HG02852 (cell line): Measurements from ENCODE around the gene CFAP92.

Experiments used
- ATAC-seq: cut with Tn5 transposase; IDR thresholded peaks from one replicate; pipeline ENCODE4 v1.9.1; 2021; ENCODE audit warnings: mild to moderate bottlenecking, moderate library complexity; ENCODE audit not compliant: unreplicated experiment

The CFAP92 gene

DNA sequence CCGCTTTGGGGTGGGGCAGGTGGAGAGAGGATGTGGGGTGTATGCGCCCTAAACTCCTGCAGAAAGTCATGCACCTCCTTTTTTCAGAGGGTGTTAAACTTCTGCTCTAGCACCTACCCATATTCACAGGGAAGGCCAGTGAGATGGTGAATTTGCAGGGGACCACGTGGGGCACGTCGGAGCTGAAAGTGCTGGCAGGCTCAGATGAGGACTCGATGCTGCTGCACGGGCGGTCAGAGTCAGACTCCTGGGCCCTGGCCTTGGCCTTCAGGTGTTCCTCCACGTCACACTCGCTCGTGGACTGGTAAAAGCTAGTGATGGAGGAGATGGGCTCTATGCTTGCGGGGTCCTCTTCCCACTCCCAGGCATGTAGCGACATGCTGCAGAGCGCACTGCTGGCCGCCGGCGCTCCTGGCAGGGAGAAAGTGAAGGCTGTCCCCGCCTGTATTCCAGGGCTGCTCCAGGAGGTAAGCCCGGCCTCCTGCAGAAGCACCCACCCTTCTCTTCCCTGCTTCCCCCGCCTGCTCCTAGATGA, 883 bp downstream of the CFAP92 start:
- ATAC-seq: no peak

DNA sequence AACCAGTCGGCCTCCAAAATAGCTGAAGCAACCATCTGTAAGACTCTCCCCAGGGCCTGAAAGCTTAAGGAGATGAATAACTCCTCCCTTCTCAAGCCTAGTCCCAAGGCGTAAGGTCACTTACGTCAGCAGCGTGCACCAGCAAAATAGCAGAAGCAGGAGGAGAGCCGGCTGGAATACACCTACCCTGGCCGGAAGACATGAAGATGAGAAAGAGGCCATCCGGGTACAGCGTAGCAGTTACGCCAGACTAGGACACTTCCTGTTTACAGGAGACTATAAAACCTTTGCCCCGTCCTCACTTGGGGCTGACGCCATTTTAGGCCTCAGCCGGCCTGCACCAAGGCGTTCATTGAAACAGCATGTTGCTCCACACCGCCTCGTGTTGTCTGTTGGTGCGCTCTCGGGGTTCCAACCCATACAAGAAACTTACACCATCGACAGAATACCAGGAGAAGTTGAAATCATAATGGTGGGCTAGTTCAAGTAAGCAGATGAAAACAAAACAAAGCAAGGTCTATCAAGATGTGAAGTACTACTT, 2.5 kb downstream of the CFAP92 start:
- ATAC-seq: no peak

DNA sequence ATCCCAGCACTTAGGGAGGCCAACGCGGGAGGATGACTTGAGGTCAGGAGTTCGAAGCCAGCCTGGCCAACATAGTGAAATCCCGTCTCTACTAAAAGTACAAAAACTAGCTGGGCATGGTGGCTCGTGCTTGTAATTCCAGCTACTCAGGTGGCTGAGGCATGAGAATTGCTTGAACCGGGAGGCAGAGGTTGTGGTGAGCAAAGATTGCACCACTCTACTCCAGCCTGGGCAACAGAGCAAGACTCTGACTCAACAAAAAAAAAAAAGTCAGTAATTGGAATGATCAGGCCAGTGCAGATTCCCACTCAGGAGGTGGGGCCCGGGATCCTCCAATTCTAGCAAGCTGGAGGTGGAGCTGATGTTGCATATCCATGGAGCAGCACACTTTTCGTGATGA, 5.6 kb downstream of the CFAP92 start:
- no peak for ATAC-seq

DNA sequence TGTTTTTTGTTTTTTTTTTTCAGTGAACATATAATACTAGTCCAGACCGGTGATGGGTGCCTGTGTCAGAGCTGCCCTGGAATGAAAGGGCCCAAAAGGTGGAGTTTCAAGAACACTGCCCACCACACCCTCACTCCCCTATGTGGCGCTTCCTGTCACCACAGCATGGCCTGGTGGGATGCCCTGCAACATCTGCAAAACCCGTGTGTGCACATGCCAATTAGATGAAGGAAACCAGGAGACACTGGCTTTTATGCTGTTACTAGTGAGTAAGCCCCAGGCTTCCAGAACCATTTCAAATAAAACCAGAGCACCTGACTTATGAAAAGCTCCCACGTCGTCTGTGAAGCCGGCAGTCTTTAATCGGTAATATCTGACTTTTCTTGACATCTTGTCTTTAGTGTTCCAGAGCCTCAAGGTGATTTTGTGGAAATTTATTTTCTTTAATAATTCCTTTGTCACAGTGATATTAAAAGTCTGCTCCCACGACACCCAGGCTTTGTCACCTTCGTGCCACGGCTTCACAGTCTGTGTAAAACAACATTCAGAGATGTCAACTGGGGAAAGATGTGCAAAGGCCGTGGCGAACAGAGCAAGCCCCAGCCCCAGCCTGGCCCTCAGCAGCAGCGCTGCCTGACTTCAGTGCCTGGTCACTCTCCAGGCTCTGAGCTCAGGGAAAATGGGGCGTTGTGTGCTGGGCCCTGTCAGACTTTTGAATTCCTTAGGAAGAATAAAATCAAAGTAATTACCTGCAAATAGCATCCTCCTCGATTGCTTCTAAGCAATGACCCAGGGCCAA, 6.4 kb downstream of the CFAP92 start:
- no peak for ATAC-seq

DNA sequence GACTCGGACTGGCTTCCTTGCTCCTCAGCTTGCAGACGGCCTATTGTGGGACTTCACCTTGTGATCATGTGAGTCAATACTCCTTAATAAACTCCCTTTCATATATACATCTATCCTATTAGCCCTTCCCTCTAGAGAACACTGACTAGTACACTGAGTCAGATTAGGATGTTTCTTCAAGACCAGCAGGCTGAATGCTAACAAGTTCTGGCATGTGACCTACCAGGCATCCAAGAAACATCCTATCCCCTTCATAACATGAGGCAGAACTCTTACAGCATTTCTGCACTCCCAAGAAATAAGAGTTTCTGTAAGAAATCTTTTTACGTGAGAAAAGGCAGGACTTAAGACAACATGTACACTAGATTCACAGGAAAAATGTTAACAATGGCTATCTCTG, 9.3 kb downstream of the CFAP92 start:
- no peak for ATAC-seq

DNA sequence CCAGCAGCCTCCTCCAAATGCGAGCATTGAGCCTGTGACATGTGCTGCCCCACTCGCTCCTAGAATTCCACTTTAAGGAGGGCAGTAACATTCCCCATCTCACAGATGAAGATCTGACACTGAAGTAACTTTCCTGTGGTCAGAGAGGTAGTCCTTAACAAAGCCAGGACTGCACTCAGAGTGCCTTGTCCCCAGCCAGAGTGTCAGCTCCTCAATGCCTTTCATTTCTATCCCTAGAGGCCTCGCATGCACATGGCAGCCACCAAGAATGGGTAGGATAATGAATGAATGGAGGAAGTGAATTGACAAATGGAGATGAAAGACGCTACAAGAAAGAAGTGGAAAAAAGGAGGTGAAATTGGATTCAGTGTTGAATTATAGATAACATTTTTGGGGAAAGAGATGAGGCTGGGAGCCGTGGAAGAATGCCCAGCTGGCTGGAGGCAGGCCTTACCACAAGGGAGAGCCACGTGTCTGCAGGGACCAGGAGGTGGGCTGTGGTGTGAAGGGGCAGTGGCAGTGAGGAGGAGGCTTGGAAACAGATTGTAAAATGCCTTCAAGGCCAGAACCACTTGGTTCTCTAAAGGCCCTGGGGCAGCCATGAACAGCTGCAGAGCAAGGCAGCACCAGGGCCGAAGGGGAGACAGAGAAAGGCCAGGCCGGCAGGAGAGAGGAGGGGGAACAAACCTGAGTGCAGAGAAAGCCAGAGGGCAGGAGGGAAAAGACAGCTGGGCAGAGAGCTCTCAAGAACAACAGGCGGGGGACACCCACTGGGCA, 10.4 kb downstream of the CFAP92 start:
- no peak for ATAC-seq

DNA sequence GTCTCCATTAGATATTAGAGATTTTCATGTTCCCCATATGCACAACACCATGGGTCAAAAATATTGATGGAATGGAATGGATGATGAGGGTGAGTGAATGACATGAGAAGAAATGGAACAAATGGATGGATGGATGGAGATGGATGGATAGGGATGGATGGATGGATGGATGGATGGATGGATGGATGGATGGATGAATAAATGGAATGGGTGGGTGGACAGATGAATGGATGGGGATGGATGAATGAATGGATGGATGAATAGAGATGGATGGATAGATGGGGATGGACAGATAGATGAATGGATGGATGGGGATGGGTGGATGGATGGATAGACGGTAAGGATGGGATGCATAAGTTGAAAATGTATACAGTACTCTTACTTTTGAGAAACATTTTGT, 18.6 kb downstream of the CFAP92 start:
- ATAC-seq: no peak

DNA sequence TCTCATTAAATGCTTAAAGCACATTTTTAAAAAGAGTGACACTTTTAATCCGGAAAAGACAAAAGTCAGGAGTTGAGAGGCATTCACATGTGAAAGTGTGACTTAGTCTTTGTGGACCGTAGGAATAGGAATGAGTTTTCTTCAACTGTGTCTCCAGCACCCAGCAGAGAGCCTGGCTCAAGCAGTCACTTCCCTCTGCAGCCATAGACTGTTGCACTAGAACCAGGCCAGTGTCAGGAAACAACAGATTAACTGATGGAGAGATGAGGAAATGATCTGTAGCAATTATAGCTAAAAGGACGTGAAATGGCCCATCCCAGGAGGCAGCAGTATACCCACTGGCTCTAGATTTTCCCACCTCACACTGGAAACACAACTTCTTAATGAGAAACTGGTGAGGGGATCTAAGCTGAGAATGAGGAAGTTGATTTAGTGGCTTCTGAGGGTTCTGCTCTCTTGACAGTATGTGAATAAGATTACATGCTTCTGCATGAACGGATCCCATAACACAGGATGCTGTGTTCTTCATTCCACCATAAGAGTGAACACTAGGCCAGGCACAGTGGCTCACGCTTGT, 19.8 kb downstream of the CFAP92 start:
- ATAC-seq: no peak

DNA sequence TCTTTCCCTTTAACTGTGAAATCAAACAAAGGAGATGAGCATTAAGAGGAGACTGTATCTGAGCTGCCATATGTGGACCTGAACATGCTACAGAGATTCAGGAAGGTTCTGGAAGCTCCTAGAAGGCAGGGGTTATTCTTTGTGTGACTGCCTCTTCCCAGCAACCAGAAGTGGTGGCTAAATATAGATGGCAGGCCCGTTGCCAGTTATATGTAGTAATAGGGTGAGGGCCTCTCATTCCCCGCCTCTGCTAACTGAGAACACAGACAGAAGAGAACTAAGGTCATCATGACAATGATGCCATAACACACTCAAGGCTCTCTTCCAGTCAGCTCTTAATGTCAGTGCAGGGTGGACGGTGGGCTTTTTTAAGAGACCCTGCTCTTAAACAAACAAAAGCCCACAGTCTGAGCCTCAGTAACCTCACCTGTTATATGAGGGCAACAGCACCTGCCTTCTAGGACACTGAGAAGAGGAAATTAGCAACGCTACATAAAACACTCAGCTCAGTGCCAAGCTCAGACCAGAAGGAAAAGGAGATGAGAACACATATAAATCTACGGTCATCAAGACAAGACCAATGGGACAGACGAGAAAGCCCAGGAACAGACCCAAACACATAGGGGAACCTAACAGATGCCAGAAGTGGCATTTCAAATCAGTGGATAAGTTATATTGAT, 22.3 kb downstream of the CFAP92 start:
- no peak for ATAC-seq

DNA sequence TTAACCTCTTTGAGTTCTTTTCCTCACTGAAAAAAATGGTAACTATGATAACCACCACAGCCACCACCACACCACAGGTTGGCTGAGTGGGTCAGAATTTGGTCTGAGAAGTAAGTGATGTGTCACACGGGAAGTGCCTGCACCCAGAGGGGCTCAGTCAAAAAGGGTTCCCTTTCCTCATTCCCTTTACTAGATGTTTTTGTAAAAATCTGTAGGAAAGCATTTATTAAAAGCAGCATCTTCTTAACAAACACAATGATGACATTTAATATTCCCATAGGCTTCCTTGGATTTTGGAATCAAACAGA, 23.2 kb downstream of the CFAP92 start:
- no peak for ATAC-seq

DNA sequence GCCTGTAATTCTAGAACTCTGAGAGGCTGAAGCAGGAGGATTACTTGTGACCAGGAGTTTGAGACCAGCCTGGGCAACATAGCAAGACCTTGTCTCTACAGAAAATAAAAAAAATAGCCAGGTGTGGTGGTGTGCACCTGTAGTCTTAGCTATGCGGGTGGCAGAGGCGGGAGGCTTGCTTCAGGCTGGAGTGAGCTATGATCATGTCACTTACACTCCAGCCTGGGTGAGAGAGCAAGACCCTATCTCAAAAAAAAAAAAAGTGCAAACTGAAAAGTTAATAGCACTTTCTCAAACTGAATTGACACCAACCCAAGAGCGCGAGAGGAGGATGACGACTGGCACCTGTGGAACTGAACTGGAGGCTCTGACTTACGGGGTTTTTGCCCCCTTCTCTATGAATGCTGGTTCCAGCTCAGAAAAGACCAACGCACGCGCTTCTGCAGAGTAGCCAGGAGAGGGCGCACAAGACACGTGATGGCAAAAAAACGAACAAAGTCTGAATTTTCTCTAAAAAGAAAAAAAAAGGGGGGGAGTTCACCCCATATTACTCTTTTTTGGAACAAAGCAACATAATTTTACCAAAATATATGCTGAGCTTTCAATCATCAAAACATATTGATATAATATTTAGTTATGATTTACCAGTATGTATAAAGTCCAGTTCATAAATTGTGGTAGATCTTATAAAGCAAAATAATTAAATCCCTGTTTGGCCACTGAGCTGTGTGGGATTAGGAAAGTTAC, 23.7 kb downstream of the CFAP92 start:
- no peak for ATAC-seq

DNA sequence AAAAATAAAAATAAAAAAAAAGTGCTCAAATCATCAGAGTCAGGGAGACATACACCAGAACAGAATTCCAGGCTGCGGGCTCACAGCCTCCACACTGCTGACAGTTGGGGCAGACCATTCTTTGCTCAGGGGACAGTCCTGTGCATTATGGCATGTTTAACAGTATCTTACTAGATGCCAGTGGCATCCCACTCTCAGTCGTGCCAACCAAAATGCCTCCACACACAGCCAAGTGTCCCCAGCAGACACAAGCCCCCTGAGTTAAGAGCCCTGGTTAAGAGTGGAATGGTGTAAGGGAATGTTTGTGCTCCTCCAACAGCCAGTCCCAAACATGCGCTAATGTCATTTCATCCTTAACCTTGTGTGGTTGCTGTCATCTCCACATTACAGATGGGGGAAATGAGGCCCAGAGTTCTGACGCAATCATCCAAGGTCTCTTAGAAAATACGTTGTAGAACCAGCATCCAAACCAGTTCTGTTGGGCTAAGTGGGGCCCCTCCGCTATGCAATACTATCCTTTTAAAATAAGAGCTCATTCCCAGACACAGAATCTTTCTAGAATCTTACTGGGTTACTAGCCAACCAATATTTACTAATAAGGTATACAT, 26.0 kb downstream of the CFAP92 start:
- ATAC-seq: no peak

DNA sequence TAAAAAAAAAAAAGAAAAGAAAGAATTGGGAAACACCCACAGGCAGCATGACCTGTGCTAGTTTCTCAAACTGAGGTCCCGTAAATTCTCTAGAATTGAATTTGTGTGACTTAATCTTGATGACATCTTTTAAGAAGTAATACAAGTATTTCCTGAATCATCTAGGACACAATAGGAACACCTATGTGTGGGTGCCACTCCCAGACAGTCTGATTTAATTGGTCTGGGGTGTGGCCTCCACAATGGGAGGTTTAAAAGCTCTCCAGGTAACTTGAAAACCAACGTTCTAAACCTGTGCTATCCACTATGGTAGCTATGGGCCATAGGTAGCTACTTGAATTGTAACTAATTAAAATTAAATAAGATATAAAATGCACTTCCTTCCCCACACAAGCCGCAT, 28.1 kb downstream of the CFAP92 start:
- ATAC-seq: no peak

DNA sequence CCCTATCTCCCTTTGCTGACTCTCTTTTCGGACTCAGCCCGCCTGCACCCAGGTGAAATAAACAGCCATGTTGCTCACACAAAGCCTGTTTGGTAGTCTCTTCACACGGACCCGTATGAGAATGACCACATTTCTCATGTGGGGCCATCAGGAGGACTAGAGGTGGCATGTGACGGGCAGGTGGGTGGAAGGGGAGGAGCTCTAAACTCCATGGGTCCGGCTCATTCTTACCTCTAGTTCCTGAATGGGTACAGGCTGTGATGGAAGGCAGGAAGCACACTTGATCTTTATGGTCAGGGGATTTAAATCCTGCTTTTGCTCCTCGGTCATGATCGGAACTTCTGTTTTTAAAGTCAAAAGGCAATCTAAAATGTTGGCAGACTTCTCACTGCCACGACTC, 28.6 kb downstream of the CFAP92 start:
- ATAC-seq: no peak

DNA sequence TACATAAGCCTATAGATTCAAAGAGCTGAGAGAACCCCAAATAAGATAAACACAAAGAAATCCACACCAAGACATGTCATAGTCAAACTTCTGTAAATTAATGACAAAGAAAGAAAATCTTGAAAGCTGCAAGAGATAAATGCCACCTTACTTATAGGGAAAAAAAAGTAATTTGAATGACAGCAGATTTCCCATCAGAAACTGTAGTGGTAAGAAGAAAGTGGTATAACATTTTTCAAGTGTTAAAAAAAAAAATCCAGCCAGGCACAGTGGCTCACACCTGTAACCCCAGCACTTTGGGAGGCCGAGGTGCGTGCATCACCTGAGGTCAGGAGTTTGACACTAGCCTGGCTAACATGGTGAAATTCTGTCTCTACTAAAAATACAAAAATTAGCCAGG, 37.4 kb downstream of the CFAP92 start:
- ATAC-seq: no peak

DNA sequence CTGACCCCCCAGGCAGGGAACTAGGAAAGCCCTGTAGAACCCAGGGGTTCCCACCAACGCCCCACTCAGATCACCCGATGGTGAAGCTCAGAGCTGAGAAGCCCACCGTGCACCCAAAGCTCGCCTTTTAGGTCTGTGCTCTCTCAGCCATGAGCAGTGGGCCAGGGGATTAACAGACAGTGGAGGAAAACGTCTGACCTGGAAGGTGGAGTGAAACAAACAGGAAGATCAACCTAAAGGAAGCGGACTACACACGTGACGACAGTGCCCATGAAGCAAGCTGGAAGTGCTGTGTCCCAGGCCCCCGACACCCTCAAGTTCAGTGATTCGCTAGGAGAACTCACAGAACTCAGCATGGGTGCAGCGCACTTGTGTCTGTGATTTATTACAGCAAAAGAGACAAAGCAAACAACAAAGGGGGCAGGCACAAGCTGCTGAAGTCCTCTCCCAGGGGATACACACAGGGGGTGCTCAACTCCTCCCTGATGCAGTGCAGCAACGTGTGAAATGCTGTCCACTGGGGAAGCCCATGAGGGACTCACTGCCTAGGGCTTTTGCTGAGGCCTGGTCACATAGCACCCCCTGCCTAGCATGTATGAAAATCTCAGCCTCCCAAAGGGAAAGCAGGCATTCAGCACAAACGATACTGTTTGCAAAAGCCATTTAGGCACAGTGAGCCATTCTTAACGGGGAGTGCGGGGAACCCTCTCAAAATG, 43.5 kb downstream of the CFAP92 start:
- no peak for ATAC-seq

DNA sequence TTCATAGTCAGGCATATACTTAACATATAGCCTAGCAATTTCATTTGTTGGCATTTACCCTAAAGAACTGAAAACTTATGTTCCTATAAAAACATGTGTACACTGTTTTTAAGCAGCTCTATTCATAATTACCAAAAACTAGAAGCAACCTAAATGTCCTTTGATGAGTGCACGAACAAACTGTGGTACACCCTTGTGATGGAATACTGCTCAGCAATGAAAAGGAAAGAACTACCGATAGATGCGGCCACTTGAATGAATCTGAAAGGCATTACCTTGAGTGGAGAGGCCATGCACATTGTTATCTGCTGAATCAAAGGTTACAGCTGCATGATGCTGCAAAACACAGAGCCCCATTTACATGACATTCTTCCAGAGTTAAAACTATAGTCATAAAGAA, 44.7 kb downstream of the CFAP92 start:
- no peak for ATAC-seq

DNA sequence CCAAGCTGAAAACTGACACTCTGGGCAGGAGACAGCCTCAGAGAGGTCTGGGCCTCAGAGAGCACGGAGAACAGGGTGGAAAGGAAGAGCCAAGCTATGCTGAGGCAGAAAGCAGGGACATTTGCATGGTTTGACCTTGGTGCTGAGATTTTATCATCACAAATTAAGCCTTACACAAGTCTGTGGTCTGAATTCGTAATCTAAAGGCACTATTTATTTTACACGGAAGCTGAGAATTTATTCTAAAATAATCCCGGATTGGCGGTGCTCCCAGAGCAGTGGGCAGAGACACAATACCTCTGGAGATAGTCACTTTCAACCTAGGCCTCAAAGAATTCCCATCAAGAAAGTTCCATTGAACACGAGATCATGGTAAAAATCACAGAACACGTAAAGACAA, 47.5 kb downstream of the CFAP92 start:
- no peak for ATAC-seq

DNA sequence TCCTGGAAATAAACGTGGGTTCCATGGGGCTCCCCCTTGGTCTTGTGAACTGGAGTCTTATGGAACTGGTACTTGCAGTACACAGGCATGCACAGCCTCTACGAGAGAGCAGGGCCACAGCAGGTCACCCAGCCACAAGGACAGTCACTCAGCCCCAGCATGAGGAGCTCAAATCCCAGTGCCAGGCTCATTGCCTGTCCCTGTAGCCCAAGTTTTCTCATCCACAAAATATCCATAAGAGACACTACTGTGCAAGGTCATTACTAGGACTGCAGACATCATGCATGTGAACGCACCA, 48.0 kb downstream of the CFAP92 start:
- no peak for ATAC-seq
